ENCODE measurements around the gene ZNF414. TPM values are rescaled to one million over a fixed set of nuclear protein-coding genes. Genes with fewer than 3 reads are reported as not detected.

Gene ZNF414
- total RNA-seq, 1 experiment from 2014 or later: 26.7 TPM

DNA sequence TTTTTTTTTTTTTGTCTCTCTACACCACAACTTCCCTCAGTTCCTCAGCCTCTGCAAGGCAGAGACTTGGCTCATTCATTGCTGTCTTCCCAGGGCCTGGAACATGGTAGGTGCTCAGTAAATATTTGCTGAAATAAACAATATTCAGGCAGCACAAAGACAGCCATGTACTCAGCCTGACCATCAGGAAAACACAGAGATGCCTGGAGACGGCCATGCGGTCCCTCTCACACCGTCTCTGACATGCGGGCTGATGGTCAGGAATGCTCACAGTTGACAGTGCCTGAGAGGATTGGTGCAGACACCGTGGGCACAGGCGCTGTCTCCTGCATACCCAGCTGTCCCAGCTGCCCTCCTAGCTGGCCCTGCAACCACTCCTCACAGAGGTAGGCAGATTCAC, 12.5 kb downstream of the ZNF414 start:
- DNase-seq (ENCODE audit: low spot score): no peak
- Histone ChIP-seq H3K27me3 (replicated peaks; ENCODE audit: insufficient read depth, low read depth, low read length, poor library complexity) (no peaks in the 10 kb centered on the region), H3K27ac (ENCODE audit: low read depth, low read length, poor library complexity, severe bottlenecking) (no peak overlapping the region), H3K9me3 (ENCODE audit: low read depth, low read length, poor library complexity, severe bottlenecking) (no peaks in the 10 kb centered on the region), H3K4me3 (ENCODE audit: low read depth, low read length, poor library complexity, severe bottlenecking) (no peak overlapping the region), H3K36me3 (ENCODE audit: insufficient read depth, low read length, poor library complexity, severe bottlenecking) (no peaks in the 10 kb centered on the region), H3K4me1 (ENCODE audit: insufficient read depth, low read length, poor library complexity, severe bottlenecking) (peaks cover 20% of the 10 kb centered on the region)
- BruUV-seq (replicated peaks): no TSS peak
- POLR2A ChIA-PET (ENCODE audit: low non-redundant PET): no interaction called here
- no peak for TF ChIP-seq EZH2 (IDR thresholded peaks at IDR 0.05; ENCODE audit: borderline replicate concordance, low read depth, low read length, poor library complexity, severe bottlenecking)
- TF ChIP-seq, protein P1, sequence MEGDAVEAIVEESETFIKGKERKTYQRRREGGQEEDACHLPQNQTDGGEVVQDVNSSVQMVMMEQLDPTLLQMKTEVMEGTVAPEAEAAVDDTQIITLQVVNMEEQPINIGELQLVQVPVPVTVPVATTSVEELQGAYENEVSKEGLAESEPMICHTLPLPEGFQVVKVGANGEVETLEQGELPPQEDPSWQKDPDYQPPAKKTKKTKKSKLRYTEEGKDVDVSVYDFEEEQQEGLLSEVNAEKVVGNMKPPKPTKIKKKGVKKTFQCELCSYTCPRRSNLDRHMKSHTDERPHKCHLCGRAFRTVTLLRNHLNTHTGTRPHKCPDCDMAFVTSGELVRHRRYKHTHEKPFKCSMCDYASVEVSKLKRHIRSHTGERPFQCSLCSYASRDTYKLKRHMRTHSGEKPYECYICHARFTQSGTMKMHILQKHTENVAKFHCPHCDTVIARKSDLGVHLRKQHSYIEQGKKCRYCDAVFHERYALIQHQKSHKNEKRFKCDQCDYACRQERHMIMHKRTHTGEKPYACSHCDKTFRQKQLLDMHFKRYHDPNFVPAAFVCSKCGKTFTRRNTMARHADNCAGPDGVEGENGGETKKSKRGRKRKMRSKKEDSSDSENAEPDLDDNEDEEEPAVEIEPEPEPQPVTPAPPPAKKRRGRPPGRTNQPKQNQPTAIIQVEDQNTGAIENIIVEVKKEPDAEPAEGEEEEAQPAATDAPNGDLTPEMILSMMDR (conservative IDR thresholded peaks at IDR 0.05; ENCODE audit: low read depth, low read length): no peak
- CTCF ChIA-PET: no interaction called here
- intact Hi-C loops (cut with micrococcal nuclease; ENCODE audit: unreplicated experiment): no loop called here

- CTCF ChIA-PET: no interaction called here
- Histone ChIP-seq H3K36me3 (ENCODE audit: insufficient read depth, low read length, poor library complexity, severe bottlenecking) (no peaks in the 10 kb centered on the region), H3K27ac (ENCODE audit: low read depth, low read length, poor library complexity, severe bottlenecking) (no peak overlapping the region), H3K4me1 (ENCODE audit: insufficient read depth, low read length, poor library complexity, severe bottlenecking) (peaks cover 10% of the 10 kb centered on the region), H3K9me3 (ENCODE audit: low read depth, low read length, poor library complexity, severe bottlenecking) (no peaks in the 10 kb centered on the region), H3K4me3 (ENCODE audit: low read depth, low read length, poor library complexity, severe bottlenecking) (no peak overlapping the region), H3K27me3 (replicated peaks; ENCODE audit: insufficient read depth, low read depth, low read length, poor library complexity) (no peaks in the 10 kb centered on the region)
- peak; percentile 65 for DNase-seq (ENCODE audit: low spot score)
- no TSS peak for BruUV-seq (replicated peaks)
- intact Hi-C loops (cut with micrococcal nuclease; ENCODE audit: unreplicated experiment): no loop called here
- POLR2A ChIA-PET (ENCODE audit: low non-redundant PET): no interaction called here
- TF ChIP-seq, protein P1 (conservative IDR thresholded peaks at IDR 0.05; ENCODE audit: low read depth, low read length): no peak
- TF ChIP-seq EZH2 (IDR thresholded peaks at IDR 0.05; ENCODE audit: borderline replicate concordance, low read depth, low read length, poor library complexity, severe bottlenecking): no peak
Measured at GRCh38 chr19:8500158-8500557, 13.8 kb downstream of the ZNF414 start.

DNA sequence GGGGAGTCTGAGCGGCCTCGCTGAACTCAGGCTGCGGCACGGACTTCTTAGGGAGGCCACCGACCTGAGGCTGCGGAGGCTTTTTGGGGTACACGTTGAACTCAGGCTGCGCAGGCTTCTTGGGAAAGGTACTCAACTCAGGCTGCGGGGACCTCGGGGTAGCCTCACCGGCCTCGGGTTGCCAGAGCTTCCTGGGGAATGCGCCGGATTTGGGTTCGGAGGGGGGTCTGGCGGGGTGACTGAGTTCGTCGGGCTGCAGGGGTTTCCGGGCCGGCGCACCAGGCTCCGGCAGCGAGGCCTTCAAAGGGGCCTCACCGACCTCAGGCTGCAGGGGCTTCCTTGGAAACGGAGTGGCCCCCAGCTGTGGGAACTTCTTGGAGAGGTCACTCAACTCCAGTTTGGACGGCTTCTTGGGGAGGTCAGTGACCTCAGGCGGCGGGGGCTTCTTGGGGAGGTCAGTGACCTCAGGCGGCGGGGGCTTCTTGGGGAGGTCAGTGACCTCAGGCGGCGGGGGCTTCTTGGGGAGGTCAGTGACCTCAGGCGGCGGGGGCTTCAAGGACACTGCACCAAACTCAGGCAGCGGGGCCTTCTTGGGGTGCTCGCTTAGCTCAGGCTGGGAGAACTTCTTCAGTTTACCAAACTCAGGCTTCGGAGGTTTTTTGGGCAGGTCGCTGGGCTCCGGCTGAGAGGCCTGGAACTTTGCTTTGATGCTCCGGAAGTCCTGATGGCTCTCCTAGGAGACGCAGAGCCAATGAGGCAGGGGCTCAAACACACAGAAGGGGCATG, 14.7 kb downstream of the ZNF414 start:
- ChIA-PET CTCF (no interaction called here), POLR2A (ENCODE audit: low non-redundant PET) (no interaction called here)
- TF ChIP-seq EZH2 (IDR thresholded peaks at IDR 0.05; ENCODE audit: borderline replicate concordance, low read depth, low read length, poor library complexity, severe bottlenecking): no peak
- TF ChIP-seq, protein P1 (conservative IDR thresholded peaks at IDR 0.05; ENCODE audit: low read depth, low read length): no peak
- Histone ChIP-seq H3K4me3 (ENCODE audit: low read depth, low read length, poor library complexity, severe bottlenecking) (no peak overlapping the region), H3K27me3 (replicated peaks; ENCODE audit: insufficient read depth, low read depth, low read length, poor library complexity) (no peaks in the 10 kb centered on the region), H3K36me3 (ENCODE audit: insufficient read depth, low read length, poor library complexity, severe bottlenecking) (no peaks in the 10 kb centered on the region), H3K27ac (ENCODE audit: low read depth, low read length, poor library complexity, severe bottlenecking) (no peak overlapping the region), H3K4me1 (ENCODE audit: insufficient read depth, low read length, poor library complexity, severe bottlenecking) (peaks cover 10% of the 10 kb centered on the region), H3K9me3 (ENCODE audit: low read depth, low read length, poor library complexity, severe bottlenecking) (no peaks in the 10 kb centered on the region)
- BruUV-seq (replicated peaks): no TSS peak
- intact Hi-C loops (cut with micrococcal nuclease; ENCODE audit: unreplicated experiment): no loop called here
- no peak for DNase-seq (ENCODE audit: low spot score)
